ENCODE data around the gene FBXO44. TPM values are rescaled to one million over a fixed set of nuclear protein-coding genes. Genes with fewer than 3 reads are reported as not detected.
A peak's percentile ranks its signal among the peaks of the same experiment; 100 is the strongest.

The FBXO44 gene
- total RNA-seq, 4 donors from 2014 or later, result 13.3 to 19.8 (median 16.1) TPM

DNA sequence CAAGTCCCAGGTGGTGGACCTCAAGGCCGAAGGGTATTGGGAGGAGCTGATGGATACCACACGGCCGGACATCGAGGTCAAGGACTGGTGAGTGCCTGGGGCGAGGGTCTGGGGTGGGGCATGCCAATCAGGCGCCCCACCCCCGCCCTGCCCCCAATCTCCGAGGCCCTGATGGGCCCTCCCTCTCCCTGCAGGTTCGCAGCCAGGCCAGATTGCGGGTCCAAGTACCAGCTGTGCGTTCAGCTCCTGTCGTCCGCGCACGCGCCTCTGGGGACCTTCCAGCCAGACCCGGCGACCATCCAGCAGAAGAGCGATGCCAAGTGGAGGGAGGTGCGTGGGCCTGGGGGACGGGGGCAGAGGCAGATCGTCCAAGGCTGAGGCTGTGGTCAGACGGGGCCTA is 3.9 kb downstream of the FBXO44 start:
- Histone ChIP-seq H3K27me3 (no peaks in the 10 kb centered on the region), H3K4me3 (no peak overlapping the region), H3K36me3 (peaks cover 8 to 58% (median 37%) of the 10 kb centered on the region in 4 donors), H3K9me3 (no peaks in the 10 kb centered on the region), H3K4me1 (peaks cover 15 to 25% (median 24%) of the 10 kb centered on the region in 4 donors), H3K27ac (replicated peaks in 1 of 4) (no peak overlapping the region)
- TF ChIP-seq POLR2A (IDR thresholded peaks at IDR 0.05; ENCODE audit: low read depth) (no peak), POLR2AphosphoS5 (IDR thresholded peaks at IDR 0.05) (no peak), CTCF (IDR thresholded peaks at IDR 0.05) (no peak), EP300 (IDR thresholded peaks at IDR 0.05) (no peak)
- 90% methylated on average over 7 of the region's 23 CpGs for WGBS
- no peak for DNase-seq (ENCODE audit: extremely low spot score)
- intact Hi-C loops (cut with DNase I), result loop anchor here (5.0 kb wide), 1 partner anchor 149 kb away; the partner anchor contains the start of genes CLCN6 and MTHFR

DNA sequence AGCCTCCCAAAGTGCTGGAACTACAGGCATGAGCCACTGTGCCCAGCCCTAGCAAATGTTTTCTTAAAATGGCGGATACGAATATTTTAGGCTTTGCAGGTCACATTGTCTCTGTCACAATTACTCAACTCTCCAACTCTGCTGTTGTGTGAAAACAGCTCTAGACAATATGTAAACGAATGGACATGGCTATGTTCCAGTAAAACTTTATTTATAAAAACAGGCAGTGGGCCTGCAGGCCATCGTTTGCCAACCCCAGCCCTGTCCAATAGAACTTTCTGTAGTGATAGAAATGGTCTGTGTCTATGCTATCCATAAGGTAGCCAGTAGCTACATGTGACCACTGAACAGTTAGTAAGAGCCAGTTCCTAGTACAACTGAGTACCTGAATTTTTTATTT is 5.1 kb downstream of the FBXO44 start:
- H3K4me1 ChIP-seq, result peaks cover 13 to 22% (median 21%) of the 10 kb centered on the region in 4 donors
- H3K27ac ChIP-seq (replicated peaks in 1 of 4), result no peak overlapping the region
- H3K36me3 ChIP-seq, result peaks cover 8 to 58% (median 37%) of the 10 kb centered on the region in 4 donors
- TF ChIP-seq POLR2AphosphoS5 (IDR thresholded peaks at IDR 0.05) (no peak), CTCF (IDR thresholded peaks at IDR 0.05) (no peak), POLR2A (IDR thresholded peaks at IDR 0.05; ENCODE audit: low read depth) (no peak), EP300 (IDR thresholded peaks at IDR 0.05) (no peak)
- intact Hi-C loops (cut with DNase I), result loop anchor here (5.0 kb wide), 1 partner anchor 148 kb away; the partner anchor contains the start of genes CLCN6 and MTHFR
- no peak for DNase-seq (ENCODE audit: extremely low spot score)
- no peaks in the 10 kb centered on the region for H3K9me3 ChIP-seq
- H3K4me3 ChIP-seq, result no peak overlapping the region
- no peaks in the 10 kb centered on the region for H3K27me3 ChIP-seq
- WGBS, result 82% methylated on average over 4 of the region's 4 CpGs

DNA sequence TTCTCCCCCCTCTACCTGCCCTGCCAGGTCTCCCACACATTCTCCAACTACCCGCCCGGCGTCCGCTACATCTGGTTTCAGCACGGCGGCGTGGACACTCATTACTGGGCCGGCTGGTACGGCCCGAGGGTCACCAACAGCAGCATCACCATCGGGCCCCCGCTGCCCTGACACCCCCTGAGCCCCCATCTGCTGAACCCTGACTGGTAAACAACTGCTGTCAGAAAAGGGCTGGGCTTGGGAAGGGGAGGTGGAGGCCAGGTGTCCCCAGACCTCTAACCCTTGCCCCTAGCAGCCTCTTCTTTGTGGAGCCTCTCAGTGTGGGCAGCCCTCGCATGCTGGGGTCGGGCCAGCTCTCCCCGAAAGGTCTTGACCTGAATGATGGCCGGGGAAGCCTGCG is 6.4 kb downstream of the FBXO44 start:
- 96% methylated on average over 17 of the region's 17 CpGs for WGBS
- no peaks in the 10 kb centered on the region for H3K9me3 ChIP-seq
- H3K27ac ChIP-seq (replicated peaks in 1 of 4), result no peak overlapping the region
- intact Hi-C loops (cut with DNase I), result no loop called here
- H3K4me3 ChIP-seq, result no peak overlapping the region
- peaks cover 8 to 58% (median 37%) of the 10 kb centered on the region in 4 donors for H3K36me3 ChIP-seq
- H3K27me3 ChIP-seq, result no peaks in the 10 kb centered on the region
- TF ChIP-seq POLR2A (IDR thresholded peaks at IDR 0.05; ENCODE audit: low read depth), result no peak
- TF ChIP-seq EP300 (IDR thresholded peaks at IDR 0.05), result no peak
- TF ChIP-seq POLR2AphosphoS5 (IDR thresholded peaks at IDR 0.05), result no peak
- TF ChIP-seq CTCF (IDR thresholded peaks at IDR 0.05), result no peak
- no peak for DNase-seq (ENCODE audit: extremely low spot score)
- peaks cover 4 to 14% (median 11%) of the 10 kb centered on the region in 4 donors for H3K4me1 ChIP-seq

DNA sequence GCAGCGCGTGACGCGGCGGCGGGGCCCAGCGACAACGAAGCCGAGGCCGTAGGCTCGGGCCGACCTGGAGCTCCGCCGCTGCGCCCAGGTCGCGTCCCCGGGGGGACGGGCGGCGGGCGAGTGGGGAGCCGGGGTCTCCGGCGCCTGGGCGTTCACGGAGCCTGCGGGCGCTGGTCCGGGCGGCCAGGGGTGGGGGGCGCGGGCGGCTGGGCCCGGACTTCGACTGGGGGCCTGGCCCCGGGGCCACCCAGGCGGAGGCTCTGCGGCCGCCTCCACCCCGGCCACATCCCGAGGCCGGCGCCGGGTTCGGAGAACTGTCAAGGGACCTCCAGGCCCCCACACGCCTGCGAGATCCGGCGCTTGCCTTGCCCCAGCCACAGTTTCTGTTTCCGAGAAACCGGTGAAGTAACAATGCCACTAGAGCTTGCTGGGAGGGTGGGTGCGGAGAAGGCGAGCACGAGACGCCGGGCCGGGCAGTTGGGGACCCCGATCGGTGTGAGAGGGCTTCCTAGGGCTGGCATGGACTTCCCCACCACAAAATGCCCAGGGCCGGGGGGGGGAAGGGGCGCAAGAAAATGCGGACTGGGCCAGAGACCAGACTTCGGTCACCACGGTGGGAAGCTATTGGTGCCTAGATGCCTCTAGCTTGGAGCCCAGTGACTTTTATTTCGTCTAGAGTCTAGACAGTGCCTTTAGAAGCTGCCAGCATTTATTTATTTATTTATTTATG is 9.8 kb downstream of the FBXO44 start:
- under 1% methylated on average over 26 of the region's 66 CpGs for WGBS
- no peak for DNase-seq (ENCODE audit: extremely low spot score)
- Histone ChIP-seq H3K9me3 (no peaks in the 10 kb centered on the region), H3K36me3 (peaks cover 14 to 43% (median 31%) of the 10 kb centered on the region in 4 donors), H3K27ac (replicated peaks in 1 of 4) (peak overlapping the region; percentile 83 to 90 (median 88)), H3K4me1 (peaks cover 4 to 18% (median 11%) of the 10 kb centered on the region in 4 donors), H3K27me3 (no peaks in the 10 kb centered on the region), H3K4me3 (peak overlapping the region; percentile 67 to 87 (median 70))
- intact Hi-C loops (cut with DNase I), result no loop called here
- TF ChIP-seq CTCF (IDR thresholded peaks at IDR 0.05) (no peak), POLR2AphosphoS5 (IDR thresholded peaks at IDR 0.05) (peak in 1 of 2 donors; percentile 17)
